Fibroblast of lung (primary cell): Measurements from ENCODE around the gene EXOC3L2. TPM values are rescaled to one million over a fixed set of nuclear protein-coding genes. Genes with fewer than 3 reads are reported as not detected.

ENCODE experiments used
- DNase-seq, 2 donors: peaks; one replicate each; pipeline versions ENCODE4 v3.0.0 to v3.0.0-alpha.2; 2010; ENCODE audit warnings: low read depth in 2 of 2
- H2AFZ ChIP-seq: 2 replicates; pipeline ENCODE4 v1.5.1; 2012; ENCODE audit warnings: low read length, control low read depth, inconsistent platforms
- H3K27ac ChIP-seq: 2 replicates; pipeline ENCODE4 v1.5.1; 2011; ENCODE audit warnings: low read length, control low read depth; ENCODE audit not compliant: insufficient read depth
- H3K27me3 ChIP-seq: 2 replicates; pipeline ENCODE4 v1.5.1; 2011; ENCODE audit warnings: mild to moderate bottlenecking, low read length; ENCODE audit not compliant: control insufficient read depth, insufficient read depth
- H3K36me3 ChIP-seq: 2 replicates; pipeline ENCODE4 v1.5.1; 2011; ENCODE audit warnings: low read length; ENCODE audit not compliant: control insufficient read depth, insufficient read depth
- H3K4me1 ChIP-seq: 2 replicates; pipeline ENCODE4 v1.5.1; 2011; ENCODE audit warnings: low read length; ENCODE audit not compliant: control insufficient read depth, insufficient read depth; ENCODE audit errors: extremely low read depth
- H3K4me2 ChIP-seq: 2 replicates; pipeline ENCODE4 v1.5.1; 2011; ENCODE audit warnings: low read length, control low read depth; ENCODE audit not compliant: insufficient read depth; ENCODE audit errors: extremely low read depth
- H3K4me3 ChIP-seq, 4 experiments: fragments of 200-600 bp in 1 of 4; sonication (generic) in 1 of 4; replicated peaks in 1 of 4; 2 replicates each; pipeline ENCODE4 v1.5.1; 2011 to 2016; ENCODE audit warnings: low read length in 4 of 4, low read depth in 3 of 4, mild to moderate bottlenecking in 3 of 4, control low read depth in 2 of 4, inconsistent platforms in 1 of 4, mixed read lengths in 1 of 4; ENCODE audit not compliant: insufficient read depth in 1 of 4; ENCODE audit errors: control extremely low read depth in 1 of 4
- H3K79me2 ChIP-seq: 2 replicates; pipeline ENCODE4 v1.5.1; 2012; ENCODE audit warnings: mild to moderate bottlenecking, low read length, inconsistent platforms; ENCODE audit not compliant: control insufficient read depth, insufficient read depth
- H3K9ac ChIP-seq: 2 replicates; pipeline ENCODE4 v1.5.1; 2011; ENCODE audit warnings: mild to moderate bottlenecking, low read length, control low read depth; ENCODE audit not compliant: insufficient read depth
- H3K9me3 ChIP-seq: 2 replicates; pipeline ENCODE4 v1.5.1; 2012; ENCODE audit warnings: low read depth, low read length; ENCODE audit not compliant: control insufficient read depth, insufficient read depth
- H4K20me1 ChIP-seq: 2 replicates; pipeline ENCODE4 v1.5.1; 2011; ENCODE audit warnings: low read length; ENCODE audit not compliant: control insufficient read depth, insufficient read depth; ENCODE audit errors: extremely low read depth
- CTCF ChIP-seq, 2 donors: IDR thresholded peaks in 1 of 2; conservative IDR thresholded peaks in 1 of 2; 1 replicate in 1 of 2; 2 replicates in 1 of 2; pipeline ENCODE4 v1.5.1; 2011 to 2012; ENCODE audit warnings: low read length in 2 of 2, control low read depth in 1 of 2, inconsistent platforms in 1 of 2, low read depth in 1 of 2, mild to moderate bottlenecking in 1 of 2
- EZH2 ChIP-seq: IDR thresholded peaks from 2 replicates; pipeline ENCODE4 v1.5.1; 2012; ENCODE audit warnings: low read length, control low read depth, mild to moderate bottlenecking; ENCODE audit errors: missing control alignments
- polyA plus RNA-seq, 2 donors: library from polyadenylated mRNA; depleted of rRNA in 1 of 2; stranded (reverse) in 1 of 2; unstranded in 1 of 2; fragments of >200 nt; gene quantifications; 2 replicates each; pipeline ENCODE4 v1.2.1, GENCODE V29; 2011 to 2012; ENCODE audit warnings: missing spikeins in 1 of 2
- total RNA-seq: library from RNA; depleted of rRNA; stranded (reverse); fragments of >200 nt; gene quantifications from 2 replicates; pipeline ENCODE4 v1.2.1, GENCODE V29; 2014

Gene EXOC3L2
- total and polyA plus RNA-seq, 2 donors (not counting 1 experiment from before 2014, with no cell fraction given): not detected

- no peak for TF ChIP-seq CTCF (conservative IDR thresholded peaks at IDR 0.05 in 1 of 2, IDR thresholded peaks at IDR 0.05 in 1 of 2; ENCODE audit: low read depth in 1 of 2, low read length in 2 of 2)
- no peak for TF ChIP-seq EZH2
- Histone ChIP-seq H3K4me2 (no peak overlapping the region), H3K36me3 (no peaks in the 10 kb centered on the region)
Observed at GRCh38 chr19:45263013-45263412, 17.8 kb upstream of the EXOC3L2 start.

GRCh38 chr19:45262570-45262969 lies 17.4 kb upstream of the EXOC3L2 start:
- Histone ChIP-seq H4K20me1 (no peaks in the 10 kb centered on the region), H3K4me3 (no peak overlapping the region), H3K27ac (no peak overlapping the region), H3K79me2 (no peaks in the 10 kb centered on the region), H3K9ac (no peak overlapping the region), H3K27me3 (no peaks in the 10 kb centered on the region), H2AFZ (no peak overlapping the region), H3K4me1 (no peaks in the 10 kb centered on the region), H3K9me3 (no peaks in the 10 kb centered on the region), H3K4me2 (no peak overlapping the region), H3K36me3 (no peaks in the 10 kb centered on the region)
- TF ChIP-seq CTCF (conservative IDR thresholded peaks at IDR 0.05 in 1 of 2, IDR thresholded peaks at IDR 0.05 in 1 of 2; ENCODE audit: low read depth in 1 of 2, low read length in 2 of 2) (no peak), EZH2 (no peak)
- DNase-seq: no peak

More at GRCh38 chr19:45263013-45263412, 17.8 kb upstream of the EXOC3L2 start:
- Histone ChIP-seq H3K9ac (no peak overlapping the region), H3K9me3 (no peaks in the 10 kb centered on the region), H2AFZ (no peak overlapping the region), H3K27me3 (no peaks in the 10 kb centered on the region), H3K79me2 (no peaks in the 10 kb centered on the region), H3K4me1 (no peaks in the 10 kb centered on the region), H4K20me1 (no peaks in the 10 kb centered on the region), H3K4me3 (no peak overlapping the region), H3K27ac (no peak overlapping the region)
- no peak for DNase-seq

- H2AFZ ChIP-seq: no peak overlapping the region
- peaks cover 9% of the 10 kb centered on the region for H3K79me2 ChIP-seq
- H3K9me3 ChIP-seq: no peaks in the 10 kb centered on the region
- H3K4me1 ChIP-seq: no peaks in the 10 kb centered on the region
- no peaks in the 10 kb centered on the region for H3K27me3 ChIP-seq
- H3K27ac ChIP-seq: no peak overlapping the region
- H4K20me1 ChIP-seq: no peaks in the 10 kb centered on the region
- no peak overlapping the region for H3K9ac ChIP-seq
- H3K4me3 ChIP-seq: no peak overlapping the region
- TF ChIP-seq EZH2: no peak
- no peak for TF ChIP-seq CTCF (conservative IDR thresholded peaks at IDR 0.05 in 1 of 2, IDR thresholded peaks at IDR 0.05 in 1 of 2; ENCODE audit: low read depth in 1 of 2, low read length in 2 of 2)
- H3K4me2 ChIP-seq: no peak overlapping the region
- no peak for DNase-seq
- no peaks in the 10 kb centered on the region for H3K36me3 ChIP-seq
Observed at GRCh38 chr19:45258862-45259261, 13.7 kb upstream of the EXOC3L2 start.
